Natural killer cell (primary cell): ENCODE measurements around the gene NUAK1. TPM values are rescaled to one million over a fixed set of nuclear protein-coding genes. Genes with fewer than 3 reads are reported as not detected.

Source experiments
- ATAC-seq, 3 donors: fragments of 150-1000 bp in 2 of 3; fragments of 200-7000 bp in 1 of 3; cut with Tn5 transposase; 1 replicate in 1 of 3; 2 replicates in 2 of 3; pipeline ENCODE4 v1.10.0; 2021; ENCODE audit warnings: mild to moderate bottlenecking in 2 of 3, moderate library complexity in 2 of 3
- DNase-seq, 2 donors: peaks; one replicate each; pipeline versions ENCODE4 v3.0.0 to v3.0.0-alpha.2; 2013 to 2021; ENCODE audit warnings: mixed read lengths in 1 of 2
- H3K27ac ChIP-seq: one replicate; pipeline ENCODE4 v1.5.1; 2013; ENCODE audit warnings: mild to moderate bottlenecking, low read length
- H3K27me3 ChIP-seq: one replicate; pipeline ENCODE4 v1.6.1; 2013; ENCODE audit warnings: low read length; ENCODE audit not compliant: control insufficient read depth, insufficient read depth
- H3K36me3 ChIP-seq: one replicate; pipeline ENCODE4 v1.6.1; 2013; ENCODE audit warnings: low read length; ENCODE audit not compliant: control insufficient read depth, insufficient read depth
- H3K4me1 ChIP-seq: one replicate; pipeline ENCODE4 v1.6.1; 2013; ENCODE audit warnings: low read length; ENCODE audit not compliant: control insufficient read depth, insufficient read depth
- H3K4me3 ChIP-seq: one replicate; pipeline ENCODE4 v1.5.1; 2013; ENCODE audit warnings: low read length
- H3K9me3 ChIP-seq: one replicate; pipeline ENCODE4 v1.6.1; 2013; ENCODE audit warnings: low read length; ENCODE audit not compliant: control insufficient read depth, insufficient read depth
- H3K27ac Mint-ChIP-seq, 2 donors: one replicate each; pipeline ENCODE4 v1.8.0; 2022; ENCODE audit warnings: mild to moderate bottlenecking in 2 of 2, mixed read lengths in 2 of 2, moderate library complexity in 1 of 2
- H3K27me3 Mint-ChIP-seq, 2 donors: one replicate each; pipeline ENCODE4 v1.8.0; 2022; ENCODE audit warnings: low read depth in 2 of 2, mixed read lengths in 2 of 2
- H3K36me3 Mint-ChIP-seq: one replicate; pipeline ENCODE4 v1.8.0; 2022; ENCODE audit warnings: mixed read lengths
- H3K4me1 Mint-ChIP-seq, 2 donors: one replicate each; pipeline ENCODE4 v1.8.0; 2022; ENCODE audit warnings: mixed read lengths in 2 of 2
- H3K4me3 Mint-ChIP-seq: one replicate; pipeline ENCODE4 v1.8.0; 2022; ENCODE audit warnings: mild to moderate bottlenecking, moderate library complexity, mixed read lengths
- H3K9me3 Mint-ChIP-seq, 2 donors: one replicate each; pipeline ENCODE4 v1.8.0; 2022; ENCODE audit warnings: mixed read lengths in 2 of 2
- CTCF ChIP-seq: fragments of 200-600 bp; IDR thresholded peaks from one replicate; pipeline ENCODE4 v1.8.0; 2022; ENCODE audit warnings: antibody characterized with exemption
- WGBS: methylation state at CpG from one replicate; pipeline ENCODE4 v1.1.7; 2013; ENCODE audit warnings: missing lambda C conversion rate; ENCODE audit not compliant: insufficient coverage; 5-methylcytosine and 5-hydroxymethylcytosine counted together
- intact Hi-C: fragments of 100-400 bp; cut with micrococcal nuclease; formaldehyde crosslinking; loops from one replicate; pipeline ENCODE4 v1.14.2; 2022
- total RNA-seq, 4 donors: library from RNA; stranded (reverse); fragments of 120-200 nt in 1 of 4; gene quantifications; one replicate each; pipeline versions ENCODE4 v1.2.3 to v1.2.4, GENCODE V29; 2013 to 2022

NUAK1 gene
- total RNA-seq, 3 donors from 2014 or later (not counting 1 experiment from before 2014, with no cell fraction given), result 1.4 to 10.9 (median 3.4) TPM

- WGBS, result 88% methylated on average over 2 of the region's 2 CpGs
- Histone ChIP-seq H3K4me3 (no peak overlapping the region), H3K4me1 (no peaks in the 10 kb centered on the region), H3K9me3 (no peaks in the 10 kb centered on the region), H3K36me3 (no peaks in the 10 kb centered on the region), H3K27ac (no peak overlapping the region), H3K27me3 (no peaks in the 10 kb centered on the region)
- Mint-ChIP-seq H3K4me3 (no peak overlapping the region), H3K4me1 (no peaks in the 10 kb centered on the region), H3K27me3 (peaks cover 4 to 11% of the 10 kb centered on the region in 2 donors), H3K9me3 (no peaks in the 10 kb centered on the region), H3K27ac (no peak overlapping the region), H3K36me3 (no peaks in the 10 kb centered on the region)
- DNase-seq (no peak), ATAC-seq (no peak)
- TF ChIP-seq CTCF, result no peak
- intact Hi-C loops, result no loop called here
Measured at GRCh38 chr12:106039646-106040404, 98.9 kb downstream of the NUAK1 start.

- ATAC-seq, result no peak
- no peaks in the 10 kb centered on the region for H3K27me3 ChIP-seq
- WGBS, result 88% methylated on average over 6 of the region's 6 CpGs
- no peaks in the 10 kb centered on the region for H3K36me3 ChIP-seq
- no peak overlapping the region for H3K4me3 ChIP-seq
- Mint-ChIP-seq H3K27ac (no peak overlapping the region), H3K9me3 (no peaks in the 10 kb centered on the region), H3K4me1 (no peaks in the 10 kb centered on the region), H3K27me3 (peaks cover 3 to 11% of the 10 kb centered on the region in 2 donors), H3K4me3 (no peak overlapping the region), H3K36me3 (no peaks in the 10 kb centered on the region)
- intact Hi-C loops, result no loop called here
- no peak for DNase-seq
- H3K9me3 ChIP-seq, result no peaks in the 10 kb centered on the region
- TF ChIP-seq CTCF, result no peak
- H3K4me1 ChIP-seq, result no peaks in the 10 kb centered on the region
- H3K27ac ChIP-seq, result no peak overlapping the region
Measured at GRCh38 chr12:106039242-106039641, 99.5 kb downstream of the NUAK1 start.

- no peaks in the 10 kb centered on the region for H3K9me3 Mint-ChIP-seq
- peaks cover 3 to 8% of the 10 kb centered on the region in 2 donors for H3K27me3 Mint-ChIP-seq
- WGBS, result 44% methylated on average over 3 of the region's 4 CpGs
- intact Hi-C loops, result no loop called here
- H3K9me3 ChIP-seq, result no peaks in the 10 kb centered on the region
- no peak overlapping the region for H3K27ac Mint-ChIP-seq
- ATAC-seq, result no peak
- H3K4me3 Mint-ChIP-seq, result no peak overlapping the region
- no peaks in the 10 kb centered on the region for H3K27me3 ChIP-seq
- no peaks in the 10 kb centered on the region for H3K4me1 ChIP-seq
- no peak overlapping the region for H3K4me3 ChIP-seq
- H3K27ac ChIP-seq, result no peak overlapping the region
- no peak for DNase-seq
- no peaks in the 10 kb centered on the region for H3K36me3 Mint-ChIP-seq
- no peak for TF ChIP-seq CTCF
- H3K36me3 ChIP-seq, result no peaks in the 10 kb centered on the region
- H3K4me1 Mint-ChIP-seq, result no peaks in the 10 kb centered on the region
Measured at GRCh38 chr12:106037524-106038298, 101.0 kb downstream of the NUAK1 start.
